ENCODE data around the gene ST6GALNAC6. TPM values are rescaled to one million over a fixed set of nuclear protein-coding genes. Genes with fewer than 3 reads are reported as not detected.

ST6GALNAC6 gene
- total RNA-seq, 1 donor from 2014 or later: 27.4 TPM

DNA sequence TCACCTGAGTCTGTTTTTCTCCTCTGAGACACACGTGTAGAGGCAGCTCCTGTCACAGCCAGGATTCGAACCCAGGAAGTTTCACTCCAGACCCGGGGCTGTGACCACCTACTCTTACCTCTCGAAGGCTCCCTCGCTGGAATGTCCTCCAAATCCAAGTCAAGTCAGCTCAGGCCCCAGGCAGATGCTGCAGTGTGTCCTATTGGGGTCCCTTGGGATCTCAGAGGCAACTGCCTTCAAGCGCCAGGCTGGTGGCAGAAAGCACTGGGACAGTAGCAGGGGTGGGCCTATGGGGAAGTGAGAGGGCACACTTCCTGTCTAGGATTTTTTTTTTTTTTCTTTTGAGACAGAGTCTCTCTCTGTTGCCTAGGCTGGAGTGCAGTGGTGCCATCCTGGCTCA is 18.2 kb upstream of the ST6GALNAC6 start:
- H3K4me3 Mint-ChIP-seq: peak overlapping the region; percentile 9
- TF ChIP-seq, protein P1, sequence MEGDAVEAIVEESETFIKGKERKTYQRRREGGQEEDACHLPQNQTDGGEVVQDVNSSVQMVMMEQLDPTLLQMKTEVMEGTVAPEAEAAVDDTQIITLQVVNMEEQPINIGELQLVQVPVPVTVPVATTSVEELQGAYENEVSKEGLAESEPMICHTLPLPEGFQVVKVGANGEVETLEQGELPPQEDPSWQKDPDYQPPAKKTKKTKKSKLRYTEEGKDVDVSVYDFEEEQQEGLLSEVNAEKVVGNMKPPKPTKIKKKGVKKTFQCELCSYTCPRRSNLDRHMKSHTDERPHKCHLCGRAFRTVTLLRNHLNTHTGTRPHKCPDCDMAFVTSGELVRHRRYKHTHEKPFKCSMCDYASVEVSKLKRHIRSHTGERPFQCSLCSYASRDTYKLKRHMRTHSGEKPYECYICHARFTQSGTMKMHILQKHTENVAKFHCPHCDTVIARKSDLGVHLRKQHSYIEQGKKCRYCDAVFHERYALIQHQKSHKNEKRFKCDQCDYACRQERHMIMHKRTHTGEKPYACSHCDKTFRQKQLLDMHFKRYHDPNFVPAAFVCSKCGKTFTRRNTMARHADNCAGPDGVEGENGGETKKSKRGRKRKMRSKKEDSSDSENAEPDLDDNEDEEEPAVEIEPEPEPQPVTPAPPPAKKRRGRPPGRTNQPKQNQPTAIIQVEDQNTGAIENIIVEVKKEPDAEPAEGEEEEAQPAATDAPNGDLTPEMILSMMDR (conservative IDR thresholded peaks at IDR 0.05): no peak
- DNase-seq (ENCODE audit: low read depth, low spot score): no peak
- no peaks in the 10 kb centered on the region for H3K36me3 Mint-ChIP-seq (ENCODE audit: low read depth)
- H3K27ac Mint-ChIP-seq (ENCODE audit: unreplicated experiment): no peak overlapping the region
- peaks cover 12% of the 10 kb centered on the region for H3K27me3 Mint-ChIP-seq (ENCODE audit: low read depth)
- H3K4me1 Mint-ChIP-seq: peaks cover 8% of the 10 kb centered on the region
- no peaks in the 10 kb centered on the region for H3K9me3 Mint-ChIP-seq

DNA sequence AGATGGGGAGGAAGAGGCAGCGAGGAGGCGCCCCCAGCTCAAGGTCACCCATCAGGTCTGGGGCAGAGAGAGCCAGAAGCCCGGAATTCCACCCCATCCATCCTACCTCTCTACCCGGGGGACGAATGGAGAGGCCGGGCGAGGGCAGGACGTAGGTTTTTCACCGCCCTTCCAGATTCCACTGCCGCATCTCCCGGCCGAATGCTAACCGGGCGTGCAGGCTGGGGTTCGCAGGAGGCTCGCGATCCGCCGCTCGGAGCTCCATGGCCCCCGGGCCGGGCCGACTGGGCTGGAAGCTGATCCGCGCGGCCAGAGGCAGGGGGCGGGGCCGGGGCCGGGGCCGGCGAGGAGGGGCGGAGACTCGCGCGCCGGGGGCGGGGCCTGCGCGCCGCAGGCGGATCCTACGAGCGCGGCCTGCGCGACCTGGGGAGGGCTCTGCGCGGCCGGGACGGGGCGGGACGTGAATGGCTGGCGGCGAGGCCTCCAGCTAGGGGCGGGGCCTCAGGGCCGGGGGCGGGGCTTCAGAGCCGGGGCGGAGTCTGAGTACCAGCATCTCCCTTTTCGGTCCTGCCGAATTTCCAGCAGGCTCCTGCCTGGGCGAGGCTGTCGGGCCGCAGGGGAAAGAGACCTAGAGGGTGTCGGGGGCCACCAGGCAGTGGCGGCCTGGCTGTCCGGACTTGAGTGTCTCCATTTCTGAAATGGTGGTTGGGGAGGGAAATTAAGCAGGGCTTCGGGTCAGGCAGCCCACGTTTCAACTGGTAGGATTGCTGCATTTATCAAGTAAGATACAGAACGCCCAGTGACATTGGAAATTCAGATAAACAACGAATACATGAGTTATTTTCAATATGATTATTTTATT is 17.5 kb upstream of the ST6GALNAC6 start, which contains the start of gene ST6GALNAC4:
Gene ST6GALNAC4 (minus strand): TSS at position 322 of the 862 bp plus-strand sequence. CDS start 622 bp downstream, outside the sequence.
- Mint-ChIP-seq H3K36me3 (ENCODE audit: low read depth) (no peaks in the 10 kb centered on the region), H3K4me3 (peak within 1 kb of the TSS; percentile 80), H3K9me3 (no peaks in the 10 kb centered on the region), H3K27ac (ENCODE audit: unreplicated experiment) (peak within 1 kb of the TSS; percentile 50), H3K27me3 (ENCODE audit: low read depth) (peaks cover 8% of the 10 kb centered on the region), H3K4me1 (peaks cover 8% of the 10 kb centered on the region)
- TF ChIP-seq, protein P1 (conservative IDR thresholded peaks at IDR 0.05): no peak
- DNase-seq (ENCODE audit: low read depth, low spot score): peak; percentile 88

DNA sequence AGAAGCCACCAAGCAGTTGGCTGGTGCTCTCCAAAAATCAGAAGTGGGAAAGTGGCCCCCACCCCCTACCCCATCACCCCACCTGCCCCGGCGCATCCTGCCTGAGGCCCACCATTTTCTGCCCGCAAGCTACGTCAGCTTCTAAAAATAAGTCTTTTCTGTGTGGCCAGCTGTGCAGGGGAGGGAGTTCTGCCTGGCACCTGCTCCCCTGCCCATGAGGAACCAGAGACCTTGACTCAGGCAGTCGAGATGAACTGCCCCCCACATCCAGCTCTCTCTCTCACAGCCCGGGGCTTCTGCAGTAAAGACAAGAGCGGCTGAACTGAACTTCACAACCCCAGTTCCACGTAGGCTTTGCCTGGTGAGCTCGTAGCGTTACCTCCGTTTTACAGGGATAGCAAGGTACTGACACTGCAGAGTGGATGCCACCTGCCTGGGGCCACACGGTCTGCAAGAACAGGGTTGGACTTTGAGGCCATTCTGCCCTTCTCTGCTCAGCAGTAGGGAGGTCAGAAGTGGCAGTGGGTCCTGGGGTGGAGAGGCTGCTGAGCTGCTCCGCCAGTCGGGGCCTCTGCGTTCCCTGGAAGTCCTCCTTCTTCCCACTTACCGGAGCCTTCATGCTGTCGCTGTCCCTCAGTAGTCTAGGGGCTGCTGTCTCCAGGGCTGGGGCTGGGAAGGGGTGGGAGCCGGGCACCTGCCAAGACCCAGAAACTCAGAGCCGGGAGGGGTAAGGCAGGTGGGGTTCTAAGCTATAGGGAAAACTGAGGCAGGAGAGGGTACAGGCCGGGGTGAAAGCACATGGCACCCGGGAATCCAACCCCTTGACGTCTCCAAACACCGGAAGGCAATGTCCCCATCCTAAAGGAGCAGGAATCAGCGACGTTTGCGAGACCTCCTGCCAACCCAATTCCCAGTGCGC is 16.7 kb upstream of the ST6GALNAC6 start:
- H3K27me3 Mint-ChIP-seq (ENCODE audit: low read depth): peaks cover 3% of the 10 kb centered on the region
- peaks cover 8% of the 10 kb centered on the region for H3K4me1 Mint-ChIP-seq
- TF ChIP-seq, protein P1 (conservative IDR thresholded peaks at IDR 0.05): no peak
- peak overlapping the region; percentile 80 for H3K4me3 Mint-ChIP-seq
- no peaks in the 10 kb centered on the region for H3K9me3 Mint-ChIP-seq
- no peak for DNase-seq (ENCODE audit: low read depth, low spot score)
- H3K36me3 Mint-ChIP-seq (ENCODE audit: low read depth): peaks cover 2% of the 10 kb centered on the region
- no peak overlapping the region for H3K27ac Mint-ChIP-seq (ENCODE audit: unreplicated experiment)

DNA sequence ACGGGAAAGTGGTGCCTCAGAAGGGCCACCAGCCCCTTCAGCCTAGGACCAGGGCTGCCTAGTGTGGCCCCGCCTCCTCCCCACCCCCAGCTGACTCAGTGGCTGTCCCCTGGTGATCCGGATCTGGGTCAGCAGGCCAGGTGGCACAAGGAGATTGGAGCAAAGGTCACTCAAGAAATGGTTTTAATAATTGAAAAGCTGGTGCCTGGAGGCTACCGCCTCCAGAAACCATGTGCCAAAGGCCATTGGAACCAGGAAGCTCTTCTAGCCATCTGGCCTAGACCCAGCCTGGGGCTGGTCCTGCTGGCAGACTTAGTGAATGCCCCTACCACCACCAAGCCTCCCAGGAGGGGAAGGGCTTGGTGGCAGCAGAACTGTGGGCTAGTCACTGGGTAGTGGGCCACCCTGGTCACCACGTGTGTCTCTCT is 15.9 kb upstream of the ST6GALNAC6 start:
- Mint-ChIP-seq H3K27me3 (ENCODE audit: low read depth) (peaks cover 3% of the 10 kb centered on the region), H3K27ac (ENCODE audit: unreplicated experiment) (no peak overlapping the region), H3K4me1 (peaks cover 8% of the 10 kb centered on the region), H3K9me3 (no peaks in the 10 kb centered on the region), H3K4me3 (peak overlapping the region; percentile 34), H3K36me3 (ENCODE audit: low read depth) (peaks cover 5% of the 10 kb centered on the region)
- DNase-seq (ENCODE audit: low read depth, low spot score): no peak
- TF ChIP-seq, protein P1 (conservative IDR thresholded peaks at IDR 0.05): no peak

DNA sequence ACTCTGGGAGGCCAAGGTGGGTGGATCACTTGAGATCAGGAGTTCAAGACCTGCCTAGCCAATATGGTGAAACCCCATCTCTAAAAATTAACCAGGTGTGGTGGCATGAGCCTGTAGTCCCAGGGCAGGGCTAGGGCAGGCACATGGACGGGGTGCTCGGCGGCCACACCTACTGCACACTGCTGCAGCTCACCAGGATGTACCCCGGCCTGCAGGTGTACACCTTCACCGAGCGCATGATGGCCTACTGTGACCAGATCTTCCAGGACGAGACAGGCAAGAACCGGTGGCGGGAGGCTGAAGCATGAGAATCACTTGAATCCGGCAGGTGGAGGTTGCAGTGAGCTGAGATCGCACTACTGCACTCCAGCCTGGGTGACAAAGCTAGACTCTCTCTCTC is 14.3 kb upstream of the ST6GALNAC6 start:
- H3K4me3 Mint-ChIP-seq: no peak overlapping the region
- peaks cover 5% of the 10 kb centered on the region for H3K36me3 Mint-ChIP-seq (ENCODE audit: low read depth)
- H3K4me1 Mint-ChIP-seq: peaks cover 6% of the 10 kb centered on the region
- no peak for DNase-seq (ENCODE audit: low read depth, low spot score)
- no peaks in the 10 kb centered on the region for H3K9me3 Mint-ChIP-seq
- TF ChIP-seq, protein P1 (conservative IDR thresholded peaks at IDR 0.05): no peak
- H3K27me3 Mint-ChIP-seq (ENCODE audit: low read depth): no peaks in the 10 kb centered on the region
- no peak overlapping the region for H3K27ac Mint-ChIP-seq (ENCODE audit: unreplicated experiment)
